Occipital lobe (tissue), 2 donors: ENCODE measurements around the gene LATS2. TPM values are rescaled to one million over a fixed set of nuclear protein-coding genes. Genes with fewer than 3 reads are reported as not detected.

Experiments used
- DNase-seq: peaks from one replicate; lab custom pipeline; 2025; lab: John Stamatoyannopoulos, UW
- total RNA-seq: library from RNA; depleted of rRNA; stranded (reverse); fragments of >200 nt; gene quantifications from one replicate; pipeline ENCODE4 v1.2.3, GENCODE V29; 2014

The LATS2 gene
- total RNA-seq, 1 donor from 2014 or later = 2.2 TPM

- DNase-seq = no peak
These were observed 12.3 kb downstream of the LATS2 start for GRCh38 chr13:21048901-21049698.

- no peak for DNase-seq
These were observed 13.6 kb downstream of the LATS2 start for GRCh38 chr13:21047591-21048282.

- no peak for DNase-seq
These were observed 14.3 kb downstream of the LATS2 start for GRCh38 chr13:21047087-21047486.

GRCh38 chr13:21046203-21046602 lies 15.2 kb downstream of the LATS2 start:
- no peak for DNase-seq

GRCh38 chr13:21045100-21045499 lies 16.3 kb downstream of the LATS2 start:
- no peak for DNase-seq

GRCh38 chr13:21043898-21044297 lies 17.5 kb downstream of the LATS2 start:
- DNase-seq = no peak

GRCh38 chr13:21040120-21040826 lies 21.1 kb downstream of the LATS2 start:
- DNase-seq = no peak

GRCh38 chr13:21039097-21039800 lies 22.1 kb downstream of the LATS2 start:
- no peak for DNase-seq

GRCh38 chr13:21037656-21038055 lies 23.7 kb downstream of the LATS2 start:
- DNase-seq = no peak

GRCh38 chr13:21035498-21035897 lies 25.9 kb downstream of the LATS2 start:
- DNase-seq = no peak

GRCh38 chr13:21034603-21035191 lies 26.7 kb downstream of the LATS2 start:
- no peak for DNase-seq

- no peak for DNase-seq
These were observed 27.4 kb downstream of the LATS2 start for GRCh38 chr13:21033856-21034602.

- no peak for DNase-seq
These were observed 28.1 kb downstream of the LATS2 start for GRCh38 chr13:21033212-21033840.

- no peak for DNase-seq
These were observed 28.7 kb downstream of the LATS2 start for GRCh38 chr13:21032656-21033055.

- DNase-seq = no peak
These were observed 29.7 kb downstream of the LATS2 start for GRCh38 chr13:21031594-21032275.

GRCh38 chr13:21025539-21025938 lies 35.8 kb downstream of the LATS2 start:
- DNase-seq = no peak

GRCh38 chr13:21022056-21022979 lies 39.1 kb downstream of the LATS2 start:
- DNase-seq = no peak

GRCh38 chr13:21020581-21020980 lies 40.8 kb downstream of the LATS2 start:
- DNase-seq = no peak
